Fibroblast of lung (primary cell): ENCODE measurements around the gene EZH1. TPM values are rescaled to one million over a fixed set of nuclear protein-coding genes. Genes with fewer than 3 reads are reported as not detected.

ENCODE experiments used
- DNase-seq, 2 donors: peaks; one replicate each; pipeline versions ENCODE4 v3.0.0 to v3.0.0-alpha.2; 2010; ENCODE audit warnings: low read depth in 2 of 2
- H2AFZ ChIP-seq: 2 replicates; pipeline ENCODE4 v1.5.1; 2012; ENCODE audit warnings: low read length, control low read depth, inconsistent platforms
- H3K27ac ChIP-seq: 2 replicates; pipeline ENCODE4 v1.5.1; 2011; ENCODE audit warnings: low read length, control low read depth; ENCODE audit not compliant: insufficient read depth
- H3K27me3 ChIP-seq: 2 replicates; pipeline ENCODE4 v1.5.1; 2011; ENCODE audit warnings: mild to moderate bottlenecking, low read length; ENCODE audit not compliant: control insufficient read depth, insufficient read depth
- H3K36me3 ChIP-seq: 2 replicates; pipeline ENCODE4 v1.5.1; 2011; ENCODE audit warnings: low read length; ENCODE audit not compliant: control insufficient read depth, insufficient read depth
- H3K4me1 ChIP-seq: 2 replicates; pipeline ENCODE4 v1.5.1; 2011; ENCODE audit warnings: low read length; ENCODE audit not compliant: control insufficient read depth, insufficient read depth; ENCODE audit errors: extremely low read depth
- H3K4me2 ChIP-seq: 2 replicates; pipeline ENCODE4 v1.5.1; 2011; ENCODE audit warnings: low read length, control low read depth; ENCODE audit not compliant: insufficient read depth; ENCODE audit errors: extremely low read depth
- H3K4me3 ChIP-seq, 4 experiments: fragments of 200-600 bp in 1 of 4; sonication (generic) in 1 of 4; replicated peaks in 1 of 4; 2 replicates each; pipeline ENCODE4 v1.5.1; 2011 to 2016; ENCODE audit warnings: low read length in 4 of 4, low read depth in 3 of 4, mild to moderate bottlenecking in 3 of 4, control low read depth in 2 of 4, inconsistent platforms in 1 of 4, mixed read lengths in 1 of 4; ENCODE audit not compliant: insufficient read depth in 1 of 4; ENCODE audit errors: control extremely low read depth in 1 of 4
- H3K79me2 ChIP-seq: 2 replicates; pipeline ENCODE4 v1.5.1; 2012; ENCODE audit warnings: mild to moderate bottlenecking, low read length, inconsistent platforms; ENCODE audit not compliant: control insufficient read depth, insufficient read depth
- H3K9ac ChIP-seq: 2 replicates; pipeline ENCODE4 v1.5.1; 2011; ENCODE audit warnings: mild to moderate bottlenecking, low read length, control low read depth; ENCODE audit not compliant: insufficient read depth
- H3K9me3 ChIP-seq: 2 replicates; pipeline ENCODE4 v1.5.1; 2012; ENCODE audit warnings: low read depth, low read length; ENCODE audit not compliant: control insufficient read depth, insufficient read depth
- H4K20me1 ChIP-seq: 2 replicates; pipeline ENCODE4 v1.5.1; 2011; ENCODE audit warnings: low read length; ENCODE audit not compliant: control insufficient read depth, insufficient read depth; ENCODE audit errors: extremely low read depth
- EZH2 ChIP-seq: IDR thresholded peaks from 2 replicates; pipeline ENCODE4 v1.5.1; 2012; ENCODE audit warnings: low read length, control low read depth, mild to moderate bottlenecking; ENCODE audit errors: missing control alignments
- polyA plus RNA-seq, 2 donors: library from polyadenylated mRNA; depleted of rRNA in 1 of 2; stranded (reverse) in 1 of 2; unstranded in 1 of 2; fragments of >200 nt; gene quantifications; 2 replicates each; pipeline ENCODE4 v1.2.1, GENCODE V29; 2011 to 2012; ENCODE audit warnings: missing spikeins in 1 of 2
- total RNA-seq: library from RNA; depleted of rRNA; stranded (reverse); fragments of >200 nt; gene quantifications from 2 replicates; pipeline ENCODE4 v1.2.1, GENCODE V29; 2014
- TF ChIP-seq, protein P1 (sequence below), 2 donors: IDR thresholded peaks in 1 of 2; conservative IDR thresholded peaks in 1 of 2; 1 replicate in 1 of 2; 2 replicates in 1 of 2; pipeline ENCODE4 v1.5.1; 2011 to 2012; ENCODE audit warnings: low read length in 2 of 2, control low read depth in 1 of 2, inconsistent platforms in 1 of 2, low read depth in 1 of 2, mild to moderate bottlenecking in 1 of 2

EZH1 gene
- total and polyA plus RNA-seq, 2 donors (not counting 1 experiment from before 2014, with no cell fraction given) = 28.6 to 31.9 TPM

DNA sequence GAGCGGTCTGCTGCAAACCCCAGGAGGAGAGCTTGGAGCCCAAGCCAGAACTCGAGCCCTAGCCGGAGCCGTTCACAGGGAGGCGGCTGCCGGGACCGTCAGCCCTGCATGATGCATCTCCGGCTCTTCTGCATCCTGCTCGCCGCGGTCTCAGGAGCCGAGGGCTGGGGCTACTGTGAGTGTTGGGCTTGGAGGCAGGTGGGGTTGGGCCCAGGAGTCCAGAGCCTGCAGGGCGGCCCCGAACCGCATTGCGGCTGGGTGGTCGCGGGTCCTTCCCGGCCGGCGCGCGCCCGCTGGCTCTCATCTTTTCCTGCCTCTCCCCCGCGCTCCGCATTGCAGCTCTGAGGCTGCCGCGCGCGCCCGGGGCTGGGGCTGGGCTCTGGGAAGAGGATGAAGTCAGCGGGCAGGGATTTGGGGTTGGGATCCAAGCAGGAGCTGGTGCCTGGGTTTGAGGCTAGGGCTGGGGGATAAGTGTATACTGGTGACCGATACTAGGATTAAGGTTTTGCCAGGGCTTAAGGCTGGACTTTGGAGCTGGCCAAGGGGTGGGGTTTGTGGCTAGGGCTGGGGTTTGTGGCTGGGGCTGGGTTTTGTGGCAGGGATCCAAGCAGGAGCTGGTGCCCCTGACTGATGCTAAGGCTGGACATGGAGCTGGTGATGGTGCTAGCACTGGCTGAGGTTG lies 62.0 kb downstream of the EZH1 start:
- peak overlapping the region; percentile 76 for H3K27ac ChIP-seq
- H2AFZ ChIP-seq = peak overlapping the region; percentile 73
- H3K9ac ChIP-seq = peak overlapping the region; percentile 58
- H3K4me3 ChIP-seq = peak overlapping the region; percentile 62 to 88 (median 78)
- H3K9me3 ChIP-seq = no peaks in the 10 kb centered on the region
- H3K4me1 ChIP-seq = peaks cover 33% of the 10 kb centered on the region
- H3K79me2 ChIP-seq = peaks cover 4% of the 10 kb centered on the region
- no peaks in the 10 kb centered on the region for H4K20me1 ChIP-seq
- peak overlapping the region; percentile 88 for H3K4me2 ChIP-seq
- peak; percentile 53 to 70 for DNase-seq
- peaks cover 14% of the 10 kb centered on the region for H3K36me3 ChIP-seq
- TF ChIP-seq EZH2 = no peak
- TF ChIP-seq, protein P1, sequence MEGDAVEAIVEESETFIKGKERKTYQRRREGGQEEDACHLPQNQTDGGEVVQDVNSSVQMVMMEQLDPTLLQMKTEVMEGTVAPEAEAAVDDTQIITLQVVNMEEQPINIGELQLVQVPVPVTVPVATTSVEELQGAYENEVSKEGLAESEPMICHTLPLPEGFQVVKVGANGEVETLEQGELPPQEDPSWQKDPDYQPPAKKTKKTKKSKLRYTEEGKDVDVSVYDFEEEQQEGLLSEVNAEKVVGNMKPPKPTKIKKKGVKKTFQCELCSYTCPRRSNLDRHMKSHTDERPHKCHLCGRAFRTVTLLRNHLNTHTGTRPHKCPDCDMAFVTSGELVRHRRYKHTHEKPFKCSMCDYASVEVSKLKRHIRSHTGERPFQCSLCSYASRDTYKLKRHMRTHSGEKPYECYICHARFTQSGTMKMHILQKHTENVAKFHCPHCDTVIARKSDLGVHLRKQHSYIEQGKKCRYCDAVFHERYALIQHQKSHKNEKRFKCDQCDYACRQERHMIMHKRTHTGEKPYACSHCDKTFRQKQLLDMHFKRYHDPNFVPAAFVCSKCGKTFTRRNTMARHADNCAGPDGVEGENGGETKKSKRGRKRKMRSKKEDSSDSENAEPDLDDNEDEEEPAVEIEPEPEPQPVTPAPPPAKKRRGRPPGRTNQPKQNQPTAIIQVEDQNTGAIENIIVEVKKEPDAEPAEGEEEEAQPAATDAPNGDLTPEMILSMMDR (conservative IDR thresholded peaks at IDR 0.05 in 1 of 2, IDR thresholded peaks at IDR 0.05 in 1 of 2; ENCODE audit: low read depth in 1 of 2, low read length in 2 of 2) = no peak
- no peaks in the 10 kb centered on the region for H3K27me3 ChIP-seq

DNA sequence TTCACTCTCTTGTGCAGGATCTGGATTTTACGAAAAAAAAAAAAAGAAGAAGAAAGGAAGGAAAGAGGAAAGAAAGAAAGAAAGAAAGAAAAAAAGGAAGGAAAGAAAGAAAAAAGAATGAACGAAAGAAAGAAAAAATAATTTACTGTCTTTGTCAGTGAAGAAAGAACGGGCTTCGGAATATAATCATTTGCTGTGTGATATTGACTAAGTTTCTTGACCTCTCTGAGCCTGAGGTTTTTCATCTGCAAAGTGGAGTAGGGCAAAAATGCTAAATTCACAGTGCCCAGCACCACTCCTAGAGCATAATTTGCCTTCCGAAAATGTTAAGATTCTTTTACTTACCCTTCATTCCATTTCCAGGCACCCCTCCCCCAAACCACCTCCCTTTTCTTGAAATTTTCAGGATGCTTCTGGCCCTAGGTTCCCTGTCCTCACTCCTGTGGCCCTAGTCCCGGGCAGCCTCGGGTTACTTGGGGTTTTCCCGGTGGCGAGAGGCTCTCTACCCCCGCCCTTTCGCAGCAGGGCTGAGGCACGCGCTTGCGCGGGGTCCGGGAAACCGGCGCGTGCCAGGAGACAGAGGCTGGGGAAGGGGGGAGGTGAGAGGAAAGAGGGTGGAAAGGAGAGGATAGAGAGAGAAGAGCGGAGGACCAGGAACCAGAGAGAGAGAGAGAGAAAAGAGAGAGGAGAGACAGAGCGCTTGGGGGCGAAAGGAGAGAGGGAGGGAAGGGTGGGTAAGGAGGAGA lies 62.7 kb downstream of the EZH1 start, which contains the start of gene CNTNAP1:
Gene CNTNAP1 (plus strand): TSS at position 556 of the 746 bp plus-strand sequence. CDS start 299 bp downstream, outside the sequence.
- Histone ChIP-seq H3K27ac (peak within 1 kb of the TSS; percentile 76), H3K4me1 (peaks cover 40% of the 10 kb centered on the region)
- DNase-seq = peak; percentile 69 to 71

More for the DNA sequence above, 62.7 kb downstream of the EZH1 start, which contains the start of gene CNTNAP1:
- Histone ChIP-seq H3K36me3 (peaks cover 11% of the 10 kb centered on the region), H3K79me2 (peaks cover 4% of the 10 kb centered on the region), H3K4me2 (peak within 1 kb of the TSS; percentile 88), H3K9ac (peak within 1 kb of the TSS; percentile 58), H3K9me3 (no peaks in the 10 kb centered on the region), H4K20me1 (no peaks in the 10 kb centered on the region), H2AFZ (peak within 1 kb of the TSS; percentile 73), H3K4me3 (peak within 1 kb of the TSS; percentile 62 to 88 (median 78)), H3K27me3 (no peaks in the 10 kb centered on the region)
- TF ChIP-seq, protein P1 (conservative IDR thresholded peaks at IDR 0.05 in 1 of 2, IDR thresholded peaks at IDR 0.05 in 1 of 2; ENCODE audit: low read depth in 1 of 2, low read length in 2 of 2) = no peak
- no peak for TF ChIP-seq EZH2
